Activated T-cell treated with anti-CD3 and anti-CD28 coated beads, Interleukin-2, amount 50 U/mL, for 72 hours (primary cell): ENCODE measurements around the gene DNAH6. TPM values are rescaled to one million over a fixed set of nuclear protein-coding genes. Genes with fewer than 3 reads are reported as not detected.
"Not testable (repeated sequence)": the region's sequence is repeated elsewhere in the genome, so short reads cannot be mapped to it uniquely, and the experiment has no call there.

Experiments
- ATAC-seq, 2 donors: fragments of 150-1000 bp; cut with Tn5 transposase; replicated peaks in 1 of 2; 2 replicates each; pipeline ENCODE4 v1.10.0; 2021; ENCODE audit warnings: moderate library complexity in 2 of 2, mild to moderate bottlenecking in 1 of 2
- DNase-seq, 2 donors: peaks; one replicate each; pipeline ENCODE4 v3.0.0; 2021 to 2022; ENCODE audit warnings: mixed read lengths in 1 of 2
- H3K27ac Mint-ChIP-seq: one replicate; pipeline ENCODE4 v1.8.0; 2022; ENCODE audit warnings: mild to moderate bottlenecking, moderate library complexity, mixed read lengths
- H3K27me3 Mint-ChIP-seq: one replicate; pipeline ENCODE4 v1.8.0; 2022; ENCODE audit warnings: low read depth, mixed read lengths
- H3K36me3 Mint-ChIP-seq, 2 donors: one replicate each; pipeline ENCODE4 v1.8.0; 2022; ENCODE audit warnings: mixed read lengths in 2 of 2, mild to moderate bottlenecking in 1 of 2; ENCODE audit not compliant: insufficient read depth in 2 of 2
- H3K4me1 Mint-ChIP-seq: one replicate; pipeline ENCODE4 v1.8.0; 2022; ENCODE audit warnings: low read depth, mixed read lengths
- H3K4me3 Mint-ChIP-seq, 2 donors: one replicate each; pipeline ENCODE4 v1.8.0; 2022; ENCODE audit warnings: mild to moderate bottlenecking in 2 of 2, mixed read lengths in 2 of 2, moderate library complexity in 2 of 2
- H3K9me3 Mint-ChIP-seq, 2 donors: one replicate each; pipeline ENCODE4 v1.8.0; 2022; ENCODE audit warnings: mixed read lengths in 2 of 2
- total RNA-seq, 2 donors: library from RNA; stranded (reverse); gene quantifications; one replicate each; pipeline ENCODE4 v1.2.3, GENCODE V29; 2022

The DNAH6 gene
- total RNA-seq, 2 donors from 2014 or later, result 1.0 to 1.5 TPM

DNA sequence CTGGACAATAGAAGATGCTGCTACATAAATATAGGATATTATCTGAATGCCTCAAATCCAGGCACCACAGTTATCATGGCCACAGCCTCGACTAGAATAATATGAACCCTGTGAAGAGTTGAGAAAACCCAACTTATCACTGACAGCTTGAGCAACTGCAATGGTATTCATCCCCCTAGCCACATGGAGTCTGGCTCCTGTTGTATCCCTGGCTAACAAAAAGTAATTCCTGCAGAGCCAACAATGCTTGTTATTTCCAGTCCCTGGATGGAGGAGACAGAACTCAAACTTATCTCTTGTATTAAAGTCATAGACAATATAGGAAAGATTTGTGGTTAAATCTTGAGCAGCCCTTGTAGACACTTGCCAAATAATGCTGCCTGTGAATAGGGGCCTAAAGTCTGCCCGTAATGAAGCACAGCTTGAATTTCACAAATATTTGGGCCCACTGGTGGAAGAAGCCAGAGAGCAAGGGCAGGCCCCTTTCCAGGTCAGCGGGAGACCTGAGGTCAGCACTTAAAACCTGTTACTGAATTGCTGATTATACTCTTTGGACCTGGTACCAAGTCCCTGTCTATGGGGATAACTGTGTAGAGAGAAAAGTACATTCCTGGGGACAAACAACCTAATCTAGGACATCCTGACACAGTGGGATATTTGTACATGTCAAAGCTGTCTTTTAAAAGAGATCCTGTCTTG lies 28.9 kb upstream of the DNAH6 start:
- ATAC-seq (no peak), DNase-seq (no peak)
- no peaks in the 10 kb centered on the region for H3K4me1 Mint-ChIP-seq
- no peak overlapping the region for H3K4me3 Mint-ChIP-seq
- no peak overlapping the region for H3K27ac Mint-ChIP-seq
- H3K9me3 Mint-ChIP-seq, result no peaks in the 10 kb centered on the region
- H3K27me3 Mint-ChIP-seq, result no peaks in the 10 kb centered on the region
- no peaks in the 10 kb centered on the region for H3K36me3 Mint-ChIP-seq

DNA sequence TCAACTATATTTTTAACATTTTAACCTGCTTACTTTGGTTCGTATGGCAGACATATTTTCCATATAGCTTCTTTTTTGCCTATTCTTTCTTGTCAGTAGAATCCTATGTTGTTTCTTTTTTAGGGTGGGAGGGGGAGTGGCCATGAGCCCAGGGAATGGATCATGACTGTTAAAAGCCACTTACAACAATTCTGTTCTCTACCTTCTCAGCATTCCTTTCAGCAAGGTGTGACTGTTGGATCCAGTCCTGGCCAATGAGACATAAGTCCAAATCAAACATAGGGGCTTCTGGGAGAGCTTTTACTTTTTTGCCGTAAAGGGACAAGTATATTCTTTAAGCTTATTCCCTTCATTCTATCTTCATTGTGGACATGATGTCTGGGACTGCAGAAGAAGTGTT lies 25.0 kb upstream of the DNAH6 start:
- no peak overlapping the region for H3K4me3 Mint-ChIP-seq
- no peak overlapping the region for H3K27ac Mint-ChIP-seq
- no peaks in the 10 kb centered on the region for H3K9me3 Mint-ChIP-seq
- ATAC-seq (no peak), DNase-seq (no peak)
- no peaks in the 10 kb centered on the region for H3K36me3 Mint-ChIP-seq
- no peaks in the 10 kb centered on the region for H3K27me3 Mint-ChIP-seq
- peaks cover 7% of the 10 kb centered on the region for H3K4me1 Mint-ChIP-seq

DNA sequence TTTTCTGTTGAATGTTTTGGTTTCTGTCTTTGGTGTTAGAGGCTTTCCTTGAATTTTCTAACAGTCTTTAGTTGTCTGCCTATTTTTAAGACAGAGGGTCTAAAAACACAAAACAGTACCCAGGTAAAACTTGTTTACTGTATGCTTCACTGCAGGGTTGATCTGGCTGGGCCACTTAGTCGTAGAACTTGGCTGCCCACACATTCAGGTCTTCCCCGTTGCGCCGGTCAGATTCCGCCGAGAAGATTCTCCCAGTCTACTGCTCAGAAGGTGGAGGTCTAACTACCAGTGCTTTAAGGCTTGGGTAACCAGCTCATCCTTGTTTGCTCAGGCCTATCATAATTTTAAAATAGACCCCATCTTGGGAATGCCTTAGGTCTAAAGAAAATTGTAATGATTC lies 24.6 kb upstream of the DNAH6 start:
- DNase-seq, result no peak
- no peak for ATAC-seq
- no peaks in the 10 kb centered on the region for H3K36me3 Mint-ChIP-seq
- no peak overlapping the region for H3K27ac Mint-ChIP-seq
- peaks cover 7% of the 10 kb centered on the region for H3K4me1 Mint-ChIP-seq
- H3K4me3 Mint-ChIP-seq, result no peak overlapping the region
- no peaks in the 10 kb centered on the region for H3K9me3 Mint-ChIP-seq
- no peaks in the 10 kb centered on the region for H3K27me3 Mint-ChIP-seq

DNA sequence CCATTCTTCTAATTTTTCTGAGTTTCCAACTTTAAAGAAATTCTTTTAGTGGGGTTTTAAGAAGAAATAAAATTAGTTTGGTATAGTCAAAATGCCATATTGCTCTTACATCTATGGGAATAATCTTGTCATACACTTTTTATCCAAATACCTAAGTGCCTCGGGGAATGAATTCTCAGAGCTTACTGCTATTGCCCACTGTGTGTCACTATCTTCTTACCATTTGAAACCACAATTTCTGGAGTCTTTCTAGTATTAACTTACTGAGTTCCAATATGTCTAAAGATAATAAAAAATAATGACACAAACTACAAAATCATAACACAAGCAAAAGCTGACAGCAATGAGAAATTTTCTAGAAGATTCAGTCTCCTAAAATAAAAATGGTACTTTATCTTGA lies 23.7 kb upstream of the DNAH6 start:
- DNase-seq (no peak), ATAC-seq (no peak)
- Mint-ChIP-seq H3K27ac (no peak overlapping the region), H3K27me3 (no peaks in the 10 kb centered on the region), H3K4me3 (no peak overlapping the region), H3K9me3 (no peaks in the 10 kb centered on the region), H3K36me3 (no peaks in the 10 kb centered on the region), H3K4me1 (peaks cover 7% of the 10 kb centered on the region)

DNA sequence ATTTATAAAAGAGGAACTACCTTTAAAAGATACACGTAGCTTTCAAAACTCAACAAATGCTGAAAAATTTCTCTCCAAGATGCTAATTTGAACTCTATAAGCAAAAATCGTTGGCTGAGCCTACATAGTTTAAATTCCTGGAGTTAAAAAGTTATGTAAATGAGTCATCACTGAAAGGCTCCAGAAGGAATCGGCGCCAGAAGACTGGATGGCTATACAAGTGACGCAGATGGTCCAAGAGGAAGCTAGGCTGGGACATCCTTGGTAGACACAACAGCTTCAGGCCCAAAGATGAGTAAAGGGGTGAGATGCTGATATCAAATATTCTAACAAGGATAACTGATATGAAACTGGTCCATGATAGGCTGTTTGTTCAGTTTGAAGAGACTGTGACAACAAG lies 22.8 kb upstream of the DNAH6 start:
- Mint-ChIP-seq H3K4me3 (no peak overlapping the region), H3K27ac (no peak overlapping the region), H3K4me1 (peaks cover 14% of the 10 kb centered on the region)

DNA sequence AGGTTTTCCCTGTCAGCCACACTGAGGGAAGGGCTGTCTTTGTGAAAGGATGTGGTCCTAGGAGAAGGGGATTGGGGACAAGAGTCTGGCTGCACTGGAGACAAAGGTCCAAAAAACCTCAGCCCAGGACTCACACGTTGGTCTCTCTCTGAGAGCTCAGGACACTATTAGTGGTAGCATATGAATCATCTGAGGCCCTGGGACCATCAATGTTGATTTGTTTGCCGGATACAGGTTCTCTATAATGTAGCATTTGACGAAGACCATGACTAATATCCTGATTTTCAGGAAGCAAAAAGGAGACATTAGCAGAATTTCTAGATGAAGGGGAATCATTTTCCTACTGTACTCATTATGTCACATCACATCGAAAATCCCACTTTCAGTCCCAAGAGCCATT lies 22.2 kb upstream of the DNAH6 start:
- H3K9me3 Mint-ChIP-seq, result no peaks in the 10 kb centered on the region

More for the DNA sequence above, 22.8 kb upstream of the DNAH6 start:
- no peaks in the 10 kb centered on the region for H3K9me3 Mint-ChIP-seq
- H3K27me3 Mint-ChIP-seq, result no peaks in the 10 kb centered on the region
- DNase-seq, result no peak
- ATAC-seq, result no peak
- H3K36me3 Mint-ChIP-seq, result no peaks in the 10 kb centered on the region

DNA sequence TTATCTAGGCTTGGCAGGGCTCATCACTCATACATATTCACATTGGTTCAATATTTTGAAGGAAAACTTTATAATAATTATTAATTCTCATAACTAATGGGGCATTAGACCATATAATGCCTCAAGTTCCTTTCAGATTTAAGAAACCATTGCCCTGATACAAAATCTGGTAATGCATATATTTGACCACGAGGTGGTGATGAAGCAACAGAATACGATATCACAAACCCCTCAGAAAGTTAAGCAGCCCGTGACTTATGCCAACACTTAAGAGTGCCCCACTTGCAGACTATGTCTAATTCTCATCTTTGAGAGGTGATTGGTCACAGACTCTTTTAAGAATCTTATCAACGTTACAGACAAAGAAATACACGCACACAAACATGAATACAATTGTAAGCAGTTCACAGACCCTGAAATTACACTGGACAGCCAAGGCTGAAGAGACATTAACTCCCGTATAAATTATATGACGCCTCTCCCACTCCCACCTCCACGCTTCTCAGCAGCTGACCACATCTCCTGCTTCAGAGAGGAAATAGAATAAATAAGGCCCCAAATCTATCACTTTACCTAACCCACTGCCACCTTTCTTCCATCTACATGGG lies 20.7 kb upstream of the DNAH6 start:
- H3K4me3 Mint-ChIP-seq, result peak overlapping the region in 1 of 2 donors; percentile 31
- H3K27me3 Mint-ChIP-seq, result no peaks in the 10 kb centered on the region
- DNase-seq (peak; percentile 25 to 39), ATAC-seq (peak; percentile 80 to 86)
- H3K9me3 Mint-ChIP-seq, result no peaks in the 10 kb centered on the region
- H3K36me3 Mint-ChIP-seq, result peaks cover 0 to 3% of the 10 kb centered on the region in 2 donors
- H3K4me1 Mint-ChIP-seq, result peaks cover 14% of the 10 kb centered on the region
- H3K27ac Mint-ChIP-seq, result peak overlapping the region; percentile 22

More for the DNA sequence above, 22.2 kb upstream of the DNAH6 start:
- DNase-seq (no peak), ATAC-seq (no peak)
- H3K27ac Mint-ChIP-seq, result no peak overlapping the region
- H3K4me3 Mint-ChIP-seq, result no peak overlapping the region
- H3K27me3 Mint-ChIP-seq, result no peaks in the 10 kb centered on the region
- H3K4me1 Mint-ChIP-seq, result peaks cover 14% of the 10 kb centered on the region
- H3K36me3 Mint-ChIP-seq, result peaks cover 0 to under 1% of the 10 kb centered on the region in 2 donors

DNA sequence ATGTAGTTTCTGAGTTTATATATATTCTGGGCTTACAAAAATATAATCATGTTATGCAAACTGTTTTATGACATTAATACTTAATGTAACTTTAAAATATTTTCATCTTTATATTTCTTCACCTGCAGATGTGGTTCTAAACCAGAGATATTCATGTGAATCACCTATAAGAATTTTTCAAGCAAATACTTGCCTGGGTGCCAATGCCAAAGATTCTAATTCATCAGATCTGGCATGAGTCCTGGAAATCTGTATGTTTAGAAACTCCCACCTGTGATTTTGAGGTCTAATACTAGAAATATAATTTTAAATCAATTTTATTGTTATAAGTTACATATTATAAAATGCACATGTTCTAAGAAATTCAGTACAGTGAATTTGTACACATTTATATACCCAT lies 19.9 kb upstream of the DNAH6 start:
- no peak for ATAC-seq
- no peak for DNase-seq
- H3K9me3 Mint-ChIP-seq, result no peaks in the 10 kb centered on the region
- no peaks in the 10 kb centered on the region for H3K27me3 Mint-ChIP-seq
- no peak overlapping the region for H3K27ac Mint-ChIP-seq
- H3K4me3 Mint-ChIP-seq, result no peak overlapping the region
- peaks cover 14% of the 10 kb centered on the region for H3K4me1 Mint-ChIP-seq
- peaks cover 0 to 3% of the 10 kb centered on the region in 2 donors for H3K36me3 Mint-ChIP-seq

DNA sequence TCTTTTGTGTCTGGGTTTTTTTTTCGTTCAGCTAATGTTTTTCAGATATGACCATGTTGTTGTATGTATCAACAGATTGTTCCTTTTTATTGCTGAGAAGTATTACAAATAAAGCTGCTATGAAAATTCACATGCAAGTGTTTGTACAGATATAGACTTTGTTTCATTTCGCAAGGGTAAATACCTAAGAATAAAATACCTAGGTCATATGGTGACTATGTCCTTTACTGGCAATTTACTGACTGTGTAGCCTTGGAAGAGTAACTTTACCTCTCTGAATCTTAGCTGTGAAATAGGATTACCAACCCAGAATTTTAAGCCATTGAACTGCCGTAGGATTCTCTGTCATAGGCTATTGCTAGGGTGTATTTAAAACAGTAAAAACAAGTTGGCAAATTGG lies 19.0 kb upstream of the DNAH6 start:
- H3K4me3 Mint-ChIP-seq, result no peak overlapping the region
- no peak for ATAC-seq

DNA sequence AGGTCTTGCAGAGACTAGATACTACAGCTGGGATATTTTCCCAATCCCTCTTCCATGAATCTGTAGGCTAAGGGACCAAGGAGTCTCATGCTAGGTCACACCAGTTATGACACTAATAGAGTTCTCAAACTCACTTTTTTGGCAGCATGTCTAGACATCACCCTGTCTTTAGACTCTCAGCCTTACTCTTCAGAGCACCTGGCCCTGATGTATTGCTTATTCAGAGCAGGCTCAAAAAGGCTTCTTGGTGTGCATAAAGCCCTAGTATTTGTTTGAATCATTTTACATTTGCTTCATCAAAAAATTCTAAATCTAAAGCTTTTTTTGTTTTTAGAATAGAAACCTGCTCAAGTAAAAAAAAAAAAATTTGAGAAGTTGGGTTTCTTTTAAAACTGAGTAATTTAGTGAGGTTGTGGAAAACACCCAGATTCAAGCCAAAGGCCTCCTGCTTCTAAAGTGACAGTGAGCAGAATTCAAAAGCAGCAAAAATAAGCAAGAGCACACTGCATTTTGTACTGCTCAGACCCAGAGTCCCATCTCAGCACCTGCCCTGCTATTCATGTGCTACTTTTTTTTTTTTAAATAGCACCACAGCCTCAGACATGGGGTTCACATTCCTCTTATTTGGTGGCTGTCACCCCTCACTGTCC lies 18.0 kb upstream of the DNAH6 start:
- Mint-ChIP-seq H3K9me3 (no peaks in the 10 kb centered on the region), H3K27me3 (no peaks in the 10 kb centered on the region), H3K36me3 (peaks cover 0 to 3% of the 10 kb centered on the region in 2 donors), H3K4me1 (peaks cover 14% of the 10 kb centered on the region), H3K4me3 (no peak overlapping the region), H3K27ac (peak overlapping the region; percentile 1)
- DNase-seq (no peak), ATAC-seq (peak; percentile 76 to 82)

More for the DNA sequence above, 19.0 kb upstream of the DNAH6 start:
- H3K27me3 Mint-ChIP-seq, result no peaks in the 10 kb centered on the region
- DNase-seq, result no peak
- H3K27ac Mint-ChIP-seq, result no peak overlapping the region
- peaks cover 0 to 3% of the 10 kb centered on the region in 2 donors for H3K36me3 Mint-ChIP-seq
- H3K4me1 Mint-ChIP-seq, result peaks cover 14% of the 10 kb centered on the region
- H3K9me3 Mint-ChIP-seq, result no peaks in the 10 kb centered on the region

DNA sequence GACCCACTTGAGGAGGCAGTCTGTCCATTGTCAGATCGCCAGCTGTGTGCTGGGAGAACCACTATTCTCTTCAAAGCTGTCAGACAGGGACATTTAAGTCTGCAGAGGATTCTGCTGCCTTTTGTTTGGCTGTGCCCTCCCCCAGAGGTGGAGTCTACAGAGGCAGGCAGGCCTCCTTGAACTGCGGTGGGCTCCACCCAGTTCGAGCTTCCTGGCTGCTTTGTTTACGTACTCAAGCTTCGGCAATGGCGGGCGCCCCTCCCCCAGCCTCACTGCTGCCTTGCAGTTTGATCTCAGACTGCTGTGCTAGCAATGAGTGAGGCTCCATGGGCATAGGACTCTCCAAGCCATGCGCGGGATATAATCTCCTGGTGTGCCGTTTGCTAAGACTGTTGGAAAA lies 5.3 kb upstream of the DNAH6 start:
- not testable (repeated sequence) for H3K4me1 Mint-ChIP-seq, H3K27ac Mint-ChIP-seq, H3K9me3 Mint-ChIP-seq, H3K27me3 Mint-ChIP-seq, H3K4me3 Mint-ChIP-seq, DNase-seq, H3K36me3 Mint-ChIP-seq, ATAC-seq

DNA sequence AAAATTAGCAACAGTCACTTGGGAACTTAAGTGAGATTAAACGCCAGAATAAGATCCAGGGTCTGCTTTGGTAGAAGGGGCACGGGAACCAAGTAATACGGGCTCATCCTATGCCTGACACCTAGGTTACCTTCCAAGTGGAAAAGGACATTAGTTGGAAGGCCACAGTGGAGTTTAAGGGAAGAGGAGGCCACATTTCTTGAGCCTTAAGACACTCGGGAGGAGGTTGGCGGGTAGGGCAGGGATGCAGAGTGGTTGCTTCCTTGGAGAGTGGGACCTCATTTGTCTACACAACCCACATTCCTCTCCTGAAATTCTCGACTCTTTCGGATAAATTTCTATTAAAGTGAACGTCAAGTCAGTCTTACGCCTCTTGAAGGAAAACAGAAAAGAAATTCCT lies 510 bp upstream of the DNAH6 start:
- DNase-seq, result no peak
- peaks cover 5 to 6% of the 10 kb centered on the region in 2 donors for H3K36me3 Mint-ChIP-seq

DNA sequence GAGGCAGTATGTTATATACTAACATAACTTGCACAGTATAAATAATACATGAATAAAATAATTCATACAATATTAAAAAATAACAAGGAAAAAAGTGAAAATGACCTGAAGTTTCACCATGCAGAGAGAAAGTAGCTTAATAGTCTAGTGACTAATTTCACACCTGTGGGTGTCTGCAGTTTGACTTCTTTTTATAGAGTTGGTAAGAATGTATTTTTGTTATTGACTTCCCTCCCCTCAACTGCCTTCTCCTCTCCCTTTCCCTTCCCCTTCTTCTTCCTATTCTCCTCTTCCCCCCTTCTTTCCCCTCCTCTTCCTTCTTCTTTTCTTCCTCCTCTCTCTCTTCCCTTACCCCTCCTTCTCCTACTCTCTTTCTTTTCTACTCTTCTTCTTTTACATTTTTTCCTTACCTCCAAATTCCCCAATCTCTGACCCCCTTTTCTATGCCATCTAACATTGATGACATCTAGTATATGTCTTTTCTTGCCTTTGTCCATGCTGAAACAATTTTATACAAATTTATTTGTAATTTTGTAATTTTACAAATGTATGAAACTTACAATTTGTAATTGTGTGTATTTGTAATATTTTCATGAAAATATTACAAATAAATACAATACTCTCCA lies 3.1 kb downstream of the DNAH6 start:
- Mint-ChIP-seq H3K9me3 (peaks cover 3 to 9% of the 10 kb centered on the region in 2 donors), H3K36me3 (no peaks in the 10 kb centered on the region), H3K27ac (no peak overlapping the region), H3K4me1 (peaks cover 15% of the 10 kb centered on the region), H3K4me3 (no peak overlapping the region), H3K27me3 (no peaks in the 10 kb centered on the region)
- DNase-seq, result no peak
- ATAC-seq, result no peak

More for the DNA sequence above, 510 bp upstream of the DNAH6 start:
- Mint-ChIP-seq H3K9me3 (peaks cover 0 to 2% of the 10 kb centered on the region in 2 donors), H3K27ac (no peak overlapping the region), H3K27me3 (no peaks in the 10 kb centered on the region), H3K4me1 (peaks cover 15% of the 10 kb centered on the region), H3K4me3 (peak overlapping the region; percentile 86 to 96)
- no peak for ATAC-seq
